Endometrial microvascular endothelial cells (primary cell): Measurements from ENCODE around the gene STXBP2. TPM values are rescaled to one million over a fixed set of nuclear protein-coding genes. Genes with fewer than 3 reads are reported as not detected.

Source experiments
- in situ Hi-C: cut with HindIII; loops from 2 replicates; pipeline ENCODE4 v1.10.0; 2017; ENCODE audit warnings: low sequenced_read_pairs, low pct_unique_long_range_greater_than_20kb; ENCODE audit errors: inconsistent ontology term
- total RNA-seq: library from RNA; depleted of rRNA; stranded (reverse); fragments of >200 nt; gene quantifications from one replicate; pipeline ENCODE4 v1.2.3, GENCODE V29; 2015; ENCODE audit errors: inconsistent ontology term

The STXBP2 gene
- total RNA-seq, 1 donor from 2014 or later: 29.8 TPM

GRCh38 chr19:7644550-7644877, 7.6 kb downstream of the STXBP2 start:
- in situ Hi-C loops: no loop called here

- in situ Hi-C loops: no loop called here
These were observed 8.3 kb downstream of the STXBP2 start for GRCh38 chr19:7645163-7645562.

GRCh38 chr19:7645656-7646425, 8.9 kb downstream of the STXBP2 start:
- in situ Hi-C loops: no loop called here

GRCh38 chr19:7646426-7646700, 9.5 kb downstream of the STXBP2 start:
- in situ Hi-C loops: no loop called here

- in situ Hi-C loops: no loop called here
These were observed 10.2 kb downstream of the STXBP2 start for GRCh38 chr19:7647156-7647555.

- in situ Hi-C loops: no loop called here
These were observed 11.5 kb downstream of the STXBP2 start for GRCh38 chr19:7648265-7649014.

- in situ Hi-C loops: no loop called here
These were observed 13.2 kb downstream of the STXBP2 start for GRCh38 chr19:7650148-7650547.

GRCh38 chr19:7652061-7652641, 15.2 kb downstream of the STXBP2 start:
- in situ Hi-C loops: no loop called here

GRCh38 chr19:7654401-7654800, 17.5 kb downstream of the STXBP2 start:
- in situ Hi-C loops: no loop called here

- in situ Hi-C loops: no loop called here
These were observed 18.7 kb downstream of the STXBP2 start for GRCh38 chr19:7655581-7655980.

- in situ Hi-C loops: no loop called here
These were observed 20.3 kb downstream of the STXBP2 start for GRCh38 chr19:7657131-7657751.

- in situ Hi-C loops: no loop called here
These were observed 21.3 kb downstream of the STXBP2 start for GRCh38 chr19:7658219-7658686.

- in situ Hi-C loops: no loop called here
These were observed 25.0 kb downstream of the STXBP2 start for GRCh38 chr19:7661744-7662538.

GRCh38 chr19:7662657-7663056, 25.7 kb downstream of the STXBP2 start:
- in situ Hi-C loops: no loop called here

GRCh38 chr19:7663706-7664105, 26.8 kb downstream of the STXBP2 start:
- in situ Hi-C loops: no loop called here

- in situ Hi-C loops: no loop called here
These were observed 28.2 kb downstream of the STXBP2 start for GRCh38 chr19:7665076-7665475.

GRCh38 chr19:7668842-7669241, 31.9 kb downstream of the STXBP2 start, which contains the start of gene RETN:
Gene RETN (plus strand): TSS chr19:7669049. CDS start chr19:7669327, 278 bp downstream.
- in situ Hi-C loops: no loop called here

GRCh38 chr19:7669641-7670040, 32.7 kb downstream of the STXBP2 start:
- in situ Hi-C loops: no loop called here
